Measurements from ENCODE around the gene TTC31.

Gene TTC31

GRCh38 chr2:74524955-74525716 lies 42.3 kb downstream of the TTC31 start:
- no peak for DNase-seq (ENCODE audit: low read depth in 2 of 2)

DNA sequence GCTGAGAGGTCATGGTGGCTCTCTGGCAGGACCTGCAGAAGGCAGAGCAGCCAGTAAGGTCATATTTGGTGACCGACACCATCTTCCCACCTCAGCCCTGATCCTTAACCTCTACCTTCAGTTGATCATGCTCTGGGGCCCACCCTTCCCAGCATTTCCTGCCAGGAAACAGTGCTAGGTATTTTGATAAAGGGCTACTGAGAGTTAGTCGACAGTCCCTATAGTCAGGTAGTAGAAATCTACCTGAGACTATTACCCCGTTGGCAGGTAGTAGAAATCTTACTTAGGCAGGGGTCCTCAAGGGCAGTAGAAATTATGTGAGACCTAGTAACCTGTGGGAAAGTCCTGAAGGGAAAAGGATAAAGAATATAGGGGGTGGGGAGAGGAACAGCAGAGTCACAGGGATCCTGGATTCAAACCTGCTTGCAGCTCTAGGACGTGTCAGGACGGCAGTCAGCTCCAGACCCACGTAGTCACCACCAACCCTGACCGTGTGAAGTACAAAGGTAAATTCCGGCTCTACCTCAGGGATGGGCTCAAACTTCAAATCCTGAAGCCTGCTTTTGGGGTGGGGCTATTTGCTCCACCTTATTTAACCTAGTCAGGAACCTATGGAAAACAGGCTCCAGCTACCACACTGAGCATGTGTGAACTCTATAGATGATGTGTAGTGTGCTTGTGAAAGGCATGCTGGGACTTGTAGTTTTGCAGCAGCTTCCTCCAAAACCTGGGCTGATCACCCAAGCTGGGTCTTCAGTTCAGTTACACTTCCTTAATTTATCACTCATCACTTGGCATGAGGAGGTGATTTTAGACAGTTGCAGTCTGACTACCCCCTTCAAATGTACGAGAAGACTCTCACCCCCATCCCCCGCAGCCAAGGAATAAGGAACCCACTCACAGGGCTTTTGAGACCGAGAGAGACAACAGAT lies 43.1 kb downstream of the TTC31 start, which contains the start of gene DQX1:
DQX1 (minus strand) TSS at position 515 of the 932 bp plus-strand sequence; CDS start at position 13, 502 bp downstream.
- no peak for DNase-seq (ENCODE audit: low read depth in 2 of 2)

GRCh38 chr2:74526649-74527230 lies 43.9 kb downstream of the TTC31 start:
- no peak for DNase-seq (ENCODE audit: low read depth in 2 of 2)

DNA sequence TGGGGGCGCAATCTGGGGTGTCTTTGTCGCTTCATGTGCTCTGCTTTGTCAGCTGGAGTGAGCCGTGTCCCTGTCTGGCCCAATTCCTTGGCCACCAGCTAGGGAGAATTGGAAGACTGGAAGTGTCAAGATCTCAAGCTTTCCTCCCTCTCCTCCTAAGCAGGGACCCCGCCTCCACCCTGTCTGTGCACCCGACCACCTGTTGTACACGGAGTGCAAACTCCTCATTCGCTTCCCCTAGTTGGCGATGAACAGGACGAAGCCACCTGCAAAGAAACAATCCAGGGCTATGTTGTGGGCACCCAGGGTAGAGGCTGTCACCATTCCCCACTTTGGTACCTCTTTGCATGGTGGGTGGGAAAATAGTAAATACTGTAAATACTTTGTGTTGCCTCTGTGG lies 44.9 kb downstream of the TTC31 start:
- no peak for DNase-seq (ENCODE audit: low read depth in 2 of 2)

- DNase-seq (ENCODE audit: low read depth in 2 of 2): no peak
These were observed 45.9 kb downstream of the TTC31 start for GRCh38 chr2:74528600-74529356.

DNA sequence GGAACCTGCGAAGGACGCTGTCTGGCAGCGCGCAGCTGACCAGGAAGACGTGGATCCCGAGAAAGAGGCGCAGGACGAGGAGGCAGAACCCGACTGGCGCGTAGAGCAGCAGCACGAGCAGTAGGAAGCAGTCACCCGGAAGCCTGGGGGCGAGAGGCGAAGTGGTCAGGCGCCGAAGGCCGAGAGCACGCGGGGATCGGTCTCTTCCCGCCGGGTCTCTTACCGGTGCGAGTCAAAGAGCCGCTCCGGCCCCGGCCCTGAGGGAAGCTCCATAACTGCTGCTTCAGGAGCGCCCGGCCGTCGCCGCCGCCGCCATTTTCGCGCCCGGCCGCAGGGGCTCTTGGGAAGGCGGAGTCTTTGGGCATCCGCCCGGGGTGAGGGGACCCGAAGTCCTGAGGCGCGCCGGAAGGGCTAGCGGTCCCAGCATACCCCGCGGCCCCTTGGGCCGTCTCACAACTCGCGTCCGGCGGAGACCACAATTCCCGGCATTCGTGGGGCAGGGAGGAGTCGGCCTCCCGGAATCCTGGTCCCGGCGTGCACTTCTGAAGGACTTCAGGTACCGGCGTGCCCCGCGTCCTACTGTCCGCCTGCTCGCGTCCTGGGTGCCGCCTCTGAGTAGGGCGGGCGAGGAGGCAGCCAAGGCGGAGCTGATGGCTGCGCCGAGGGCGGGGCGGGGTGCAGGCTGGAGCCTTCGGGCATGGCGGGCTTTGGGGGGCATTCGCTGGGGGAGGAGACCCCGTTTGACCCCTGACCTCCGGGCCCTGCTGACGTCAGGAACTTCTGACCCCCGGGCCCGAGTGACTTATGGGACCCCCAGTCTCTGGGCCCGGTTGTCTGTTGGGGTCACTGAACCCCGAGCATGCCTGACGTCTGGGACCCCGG lies 46.7 kb downstream of the TTC31 start, which contains the start of the genes AUP1 and HTRA2:
AUP1 (minus strand) TSS at position 350 of the 882 bp plus-strand sequence; CDS start at position 273, 77 bp downstream.
HTRA2 (plus strand) TSS at position 577 of the 882 bp plus-strand sequence; CDS start at position 651, 74 bp downstream.
- DNase-seq (ENCODE audit: low read depth in 2 of 2): peak; percentile 98 to 99

DNA sequence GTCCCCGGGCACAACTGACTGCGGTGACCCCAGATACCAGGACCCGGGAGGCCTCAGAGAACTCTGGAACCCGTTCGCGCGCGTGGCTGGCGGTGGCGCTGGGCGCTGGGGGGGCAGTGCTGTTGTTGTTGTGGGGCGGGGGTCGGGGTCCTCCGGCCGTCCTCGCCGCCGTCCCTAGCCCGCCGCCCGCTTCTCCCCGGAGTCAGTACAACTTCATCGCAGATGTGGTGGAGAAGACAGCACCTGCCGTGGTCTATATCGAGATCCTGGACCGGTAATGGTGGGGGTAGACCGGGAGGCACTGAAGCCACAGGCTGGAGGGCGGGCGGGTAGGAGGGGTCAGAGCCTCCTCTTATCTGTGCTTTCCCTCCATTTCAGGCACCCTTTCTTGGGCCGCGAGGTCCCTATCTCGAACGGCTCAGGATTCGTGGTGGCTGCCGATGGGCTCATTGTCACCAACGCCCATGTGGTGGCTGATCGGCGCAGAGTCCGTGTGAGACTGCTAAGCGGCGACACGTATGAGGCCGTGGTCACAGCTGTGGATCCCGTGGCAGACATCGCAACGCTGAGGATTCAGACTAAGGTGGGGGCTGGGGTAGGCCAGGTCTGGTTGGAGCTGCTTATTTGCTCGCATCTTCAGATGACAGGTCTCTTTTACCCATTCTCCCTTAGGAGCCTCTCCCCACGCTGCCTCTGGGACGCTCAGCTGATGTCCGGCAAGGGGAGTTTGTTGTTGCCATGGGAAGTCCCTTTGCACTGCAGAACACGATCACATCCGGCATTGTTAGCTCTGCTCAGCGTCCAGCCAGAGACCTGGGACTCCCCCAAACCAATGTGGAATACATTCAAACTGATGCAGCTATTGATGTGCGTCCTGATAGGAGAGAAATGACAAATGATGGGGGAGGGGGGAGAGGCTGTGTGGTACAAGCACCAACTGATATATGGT lies 47.6 kb downstream of the TTC31 start:
- DNase-seq (ENCODE audit: low read depth in 2 of 2): no peak

GRCh38 chr2:74531666-74532065 lies 48.8 kb downstream of the TTC31 start:
- no peak for DNase-seq (ENCODE audit: low read depth in 2 of 2)

- DNase-seq (ENCODE audit: low read depth in 2 of 2): peak in 1 of 2 experiments; percentile 30
These were observed 49.3 kb downstream of the TTC31 start for GRCh38 chr2:74532222-74532621.

DNA sequence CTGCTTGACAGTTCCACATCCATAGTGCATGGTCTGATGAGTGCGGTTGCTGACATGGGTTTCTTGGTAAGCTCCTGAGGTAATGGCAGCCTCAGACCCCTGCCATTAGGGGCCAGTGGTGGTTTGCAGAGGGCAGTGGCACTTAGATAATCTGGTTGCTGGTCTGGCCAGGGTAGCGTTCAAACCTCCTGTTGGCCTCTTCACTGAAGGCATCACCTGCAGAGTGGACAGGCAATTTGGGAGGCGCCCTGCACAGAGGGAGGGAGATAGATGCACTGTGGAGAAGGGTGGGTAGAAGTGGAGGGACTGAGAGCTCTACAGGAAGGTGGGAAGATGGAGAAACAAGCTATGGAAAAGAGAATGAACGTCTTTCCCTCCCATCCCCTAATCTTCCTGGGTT lies 50.6 kb downstream of the TTC31 start:
- no peak for DNase-seq (ENCODE audit: low read depth in 2 of 2)

GRCh38 chr2:74534411-74534810 lies 51.5 kb downstream of the TTC31 start:
- DNase-seq (ENCODE audit: low read depth in 2 of 2): no peak

DNA sequence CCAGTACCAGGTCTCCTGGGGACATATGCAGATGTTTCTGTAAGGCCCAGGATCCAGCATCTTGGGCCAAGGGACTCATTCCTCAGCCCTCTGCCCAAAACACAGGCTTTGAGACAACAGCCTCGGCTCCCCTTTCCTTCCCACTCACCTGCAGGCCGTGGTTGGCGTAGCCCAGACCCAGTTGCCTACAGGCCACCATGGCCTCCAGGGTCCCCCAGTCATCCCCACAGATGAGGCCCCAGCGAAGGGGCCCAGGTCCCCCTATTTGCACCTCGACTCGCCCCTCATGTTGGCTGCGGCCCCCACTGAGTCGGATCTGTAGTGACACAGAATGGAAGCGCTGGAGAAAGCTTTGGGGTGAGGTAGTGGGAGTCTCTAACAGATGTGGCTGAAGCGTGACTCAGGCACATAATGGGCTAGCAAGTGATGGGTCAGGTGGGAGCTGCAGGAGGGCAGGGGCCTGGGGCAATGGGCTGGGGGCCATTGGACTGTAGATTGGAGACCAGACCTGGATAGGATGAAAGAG lies 52.6 kb downstream of the TTC31 start:
- no peak for DNase-seq (ENCODE audit: low read depth in 2 of 2)

DNA sequence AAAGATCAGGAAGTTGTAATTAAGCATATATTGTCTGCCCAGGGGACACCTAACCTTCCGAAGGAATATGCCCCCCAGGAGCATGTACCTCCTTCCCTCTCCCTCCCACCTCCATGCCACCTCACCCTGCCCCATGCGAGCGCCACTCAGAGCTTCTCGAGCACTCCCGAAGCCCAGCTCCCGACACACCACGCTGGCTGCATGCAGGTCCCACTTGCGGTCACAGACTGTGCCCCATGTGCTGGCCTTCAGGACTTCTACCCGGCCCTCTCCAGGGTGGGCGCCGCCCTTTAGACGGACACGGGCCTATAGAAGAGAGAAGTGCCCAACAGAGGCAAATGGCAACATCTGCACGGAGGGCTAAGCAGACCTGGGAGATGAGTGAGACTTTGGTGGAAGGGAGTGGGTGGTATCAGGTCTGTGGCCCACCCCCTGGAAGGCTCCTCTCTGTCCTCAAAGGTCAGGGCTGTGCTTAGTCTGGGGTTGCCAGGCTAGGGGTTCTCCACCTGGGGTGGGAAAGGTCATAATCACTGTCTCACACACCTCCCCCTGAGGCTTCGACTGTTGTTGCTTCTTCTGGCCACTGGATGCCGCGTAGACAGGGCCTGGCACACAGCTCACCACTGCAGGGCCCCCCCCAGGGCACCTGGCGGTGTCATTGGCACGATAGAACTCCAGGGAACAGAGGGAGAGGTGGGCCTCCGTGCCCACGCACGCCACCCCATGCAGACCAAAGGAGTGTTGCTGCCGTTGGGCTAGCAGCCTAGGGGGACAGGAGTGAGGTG lies 53.5 kb downstream of the TTC31 start:
- no peak for DNase-seq (ENCODE audit: low read depth in 2 of 2)

DNA sequence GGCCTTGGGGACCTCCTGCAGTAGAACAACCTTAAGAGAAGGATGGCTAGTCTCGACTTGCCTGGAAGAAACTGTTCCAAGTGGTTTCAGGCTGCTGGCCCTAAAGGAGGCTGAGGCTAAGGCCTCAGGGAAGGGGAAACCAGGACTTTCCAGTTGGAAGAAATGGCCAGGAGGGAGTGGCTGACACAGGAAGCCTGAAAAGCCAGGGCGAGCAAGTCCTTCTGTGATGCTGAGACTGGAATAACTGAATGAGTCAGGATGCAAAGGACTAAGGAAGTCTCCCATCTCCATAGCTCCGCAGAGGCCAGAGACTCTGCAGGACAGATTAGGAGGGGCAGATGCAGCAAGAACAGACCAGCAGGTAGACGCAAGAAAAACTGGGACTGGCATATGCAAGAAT lies 54.3 kb downstream of the TTC31 start:
- no peak for DNase-seq (ENCODE audit: low read depth in 2 of 2)

GRCh38 chr2:74538881-74539339 lies 56.0 kb downstream of the TTC31 start:
- no peak for DNase-seq (ENCODE audit: low read depth in 2 of 2)

- DNase-seq (ENCODE audit: low read depth in 2 of 2): no peak
These were observed 57.4 kb downstream of the TTC31 start for GRCh38 chr2:74540291-74540690.

DNA sequence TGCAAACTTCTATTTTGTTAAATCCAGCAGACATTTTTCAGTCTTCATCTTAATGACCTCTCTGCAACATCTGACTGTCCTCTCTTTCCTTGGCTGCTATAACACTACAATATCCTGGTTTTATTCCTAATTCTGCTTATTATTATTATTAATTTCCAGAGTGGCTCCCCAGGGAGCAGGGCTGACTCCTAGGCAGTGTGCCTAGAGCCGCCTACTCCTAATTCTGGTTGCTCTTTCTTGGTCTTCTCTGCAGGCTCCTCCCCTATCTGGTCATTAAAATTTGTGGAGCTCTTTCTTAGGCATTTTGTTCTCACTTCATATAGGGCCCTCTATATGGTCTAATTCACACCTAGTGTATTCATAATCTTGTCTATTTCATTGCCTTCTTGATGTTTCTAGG lies 60.1 kb downstream of the TTC31 start:
- DNase-seq (ENCODE audit: low read depth in 2 of 2): no peak
